ENCODE measurements around the gene OSBPL8. TPM values are rescaled to one million over a fixed set of nuclear protein-coding genes. Genes with fewer than 3 reads are reported as not detected.

OSBPL8 gene
- total RNA-seq, 8 experiments from 2014 or later: 22.9 to 63.6 (median 50.5) TPM

DNA sequence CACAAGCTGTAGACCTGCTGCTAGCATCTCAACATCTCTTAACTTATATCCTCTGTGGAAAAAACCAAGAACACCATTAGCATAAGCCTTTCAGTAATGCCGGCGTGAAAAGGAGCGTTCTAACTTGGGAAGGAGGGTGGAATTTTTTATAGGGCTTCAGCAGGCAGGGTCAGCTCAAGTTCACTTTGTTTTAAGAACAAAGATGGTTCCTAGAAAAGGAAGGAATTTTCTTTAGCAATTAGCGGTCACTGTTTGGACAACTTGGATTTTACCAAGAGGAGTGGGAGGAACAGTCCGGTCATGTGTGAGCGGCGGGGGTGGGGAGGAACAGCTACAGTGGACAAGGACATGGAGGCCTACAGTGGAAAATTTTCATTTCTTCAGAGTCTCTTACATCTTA is 247.3 kb downstream of the OSBPL8 start:
- 10 to 100% (median 69%) methylated on average over 1 to 6 of the region's 7 CpGs for WGBS, 10 experiments
- Histone ChIP-seq H3K4me3 (no peak overlapping the region), H3K4me1 (replicated peaks in 1 of 2) (peaks cover 2 to 6% of the 10 kb centered on the region in 2 donors), H3K27ac (peak overlapping the region in 1 of 2 donors; percentile 60)
- in situ Hi-C loops (cut with MboI; ENCODE audit: low pct_unique_long_range_greater_than_20kb in 2 of 9, low sequenced_read_pairs in 9 of 9, unreplicated experiment in 9 of 9): no loop called here
- ATAC-seq (replicated peaks in 6 of 8): peak in 4 of 8 experiments; percentile 32 to 40 (median 38)

GRCh38 chr12:76311796-76312195 is 247.8 kb downstream of the OSBPL8 start:
- 31 to 80% (median 65%) methylated on average over 1 to 3 of the region's 3 CpGs for WGBS, 10 experiments
- Histone ChIP-seq H3K27ac (no peak overlapping the region), H3K4me3 (no peak overlapping the region), H3K4me1 (replicated peaks in 1 of 2) (peaks cover 2 to 6% of the 10 kb centered on the region in 2 donors)
- peak in 3 of 8 experiments; percentile 22 to 80 (median 34) for ATAC-seq (replicated peaks in 6 of 8)
- in situ Hi-C loops (cut with MboI; ENCODE audit: low pct_unique_long_range_greater_than_20kb in 2 of 9, low sequenced_read_pairs in 9 of 9, unreplicated experiment in 9 of 9): no loop called here

DNA sequence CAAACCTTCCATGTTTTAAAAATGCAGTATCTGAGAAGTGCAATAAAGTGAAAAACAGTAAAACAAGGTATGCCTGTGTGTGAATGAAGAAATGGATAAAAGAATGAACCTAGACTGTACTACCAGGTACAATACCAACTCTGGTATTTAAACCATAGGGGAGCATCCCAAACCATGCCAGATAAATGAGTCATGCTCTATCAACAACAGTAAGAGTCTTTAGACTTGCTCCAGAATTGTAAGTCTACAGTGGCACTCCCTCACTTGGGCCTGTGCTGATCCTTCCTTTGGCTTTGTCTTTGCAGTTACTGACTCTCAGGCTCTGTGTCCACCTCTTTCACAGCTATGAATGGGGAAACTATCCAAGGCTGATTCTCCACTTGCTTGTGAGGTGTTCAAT is 249.5 kb downstream of the OSBPL8 start:
- Histone ChIP-seq H3K4me1 (replicated peaks in 1 of 2) (peaks cover 2 to 6% of the 10 kb centered on the region in 2 donors), H3K4me3 (no peak overlapping the region), H3K27ac (no peak overlapping the region)
- peak in 1 of 8 experiments; percentile 18 for ATAC-seq (replicated peaks in 6 of 8)
- in situ Hi-C loops (cut with MboI; ENCODE audit: low pct_unique_long_range_greater_than_20kb in 2 of 9, low sequenced_read_pairs in 9 of 9, unreplicated experiment in 9 of 9): no loop called here

GRCh38 chr12:76308866-76309265 is 250.7 kb downstream of the OSBPL8 start:
- in situ Hi-C loops (cut with MboI; ENCODE audit: low pct_unique_long_range_greater_than_20kb in 2 of 9, low sequenced_read_pairs in 9 of 9, unreplicated experiment in 9 of 9): no loop called here
- 0 to 50% (median 25%) methylated on average over 1 to 3 of the region's 3 CpGs; no CpG with 5 or more reads in 1 of the 10 experiments for WGBS, 10 experiments
- no peak overlapping the region for H3K27ac ChIP-seq
- H3K4me1 ChIP-seq (replicated peaks in 1 of 2): peaks cover 2 to 6% of the 10 kb centered on the region in 2 donors
- H3K4me3 ChIP-seq: no peak overlapping the region
- no peak for ATAC-seq (replicated peaks in 6 of 8)

GRCh38 chr12:76307083-76307482 is 252.5 kb downstream of the OSBPL8 start:
- peaks cover under 1 to 2% of the 10 kb centered on the region in 2 donors for H3K4me1 ChIP-seq (replicated peaks in 1 of 2)
- ATAC-seq (replicated peaks in 6 of 8): no peak
- in situ Hi-C loops (cut with MboI; ENCODE audit: low pct_unique_long_range_greater_than_20kb in 2 of 9, low sequenced_read_pairs in 9 of 9, unreplicated experiment in 9 of 9): no loop called here
- WGBS, 10 experiments: 60 to 100% (median 100%) methylated on average over 1 of the region's 1 CpG; no CpG with 5 or more reads in 1 of the 10 experiments
- H3K4me3 ChIP-seq: no peak overlapping the region
- no peak overlapping the region for H3K27ac ChIP-seq

GRCh38 chr12:76303989-76304460 is 255.5 kb downstream of the OSBPL8 start:
- ATAC-seq (replicated peaks in 6 of 8): no peak
- H3K27ac ChIP-seq: no peak overlapping the region
- in situ Hi-C loops (cut with MboI; ENCODE audit: low pct_unique_long_range_greater_than_20kb in 2 of 9, low sequenced_read_pairs in 9 of 9, unreplicated experiment in 9 of 9): no loop called here
- H3K4me3 ChIP-seq: no peak overlapping the region
- H3K4me1 ChIP-seq (replicated peaks in 1 of 2): no peaks in the 10 kb centered on the region
- 70 to 95% (median 86%) methylated on average over 2 to 6 of the region's 6 CpGs; no CpG with 5 or more reads in 3 of the 10 experiments for WGBS, 10 experiments

DNA sequence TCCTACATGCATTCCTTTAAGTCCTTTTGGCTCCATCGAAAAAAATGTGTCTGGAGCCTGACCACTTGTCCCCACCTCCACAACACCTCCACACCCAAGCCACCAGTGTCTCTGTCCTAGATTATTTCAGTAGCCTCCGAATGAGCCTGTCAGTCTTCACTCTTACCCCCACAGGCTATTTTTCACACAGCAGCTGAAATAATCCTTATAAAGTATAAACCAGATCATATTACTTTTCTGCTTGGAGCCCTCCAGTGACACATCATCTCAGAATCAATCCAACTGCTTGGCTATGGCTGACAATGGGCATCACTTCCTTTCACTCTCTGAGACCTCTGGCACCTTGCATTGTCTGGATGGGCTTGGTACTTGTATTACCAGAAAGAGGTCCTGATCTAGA is 256.2 kb downstream of the OSBPL8 start:
- no peaks in the 10 kb centered on the region for H3K4me1 ChIP-seq (replicated peaks in 1 of 2)
- ATAC-seq (replicated peaks in 6 of 8): no peak
- H3K4me3 ChIP-seq: no peak overlapping the region
- in situ Hi-C loops (cut with MboI; ENCODE audit: low pct_unique_long_range_greater_than_20kb in 2 of 9, low sequenced_read_pairs in 9 of 9, unreplicated experiment in 9 of 9): no loop called here
- WGBS, 10 experiments: 71 to 100% (median 87%) methylated on average over 1 to 2 of the region's 2 CpGs; no CpG with 5 or more reads in 4 of the 10 experiments
- H3K27ac ChIP-seq: no peak overlapping the region

Other genes starting within 250 kb of the OSBPL8 start
- gene BBS10, start 211.4 kb downstream of the OSBPL8 start, total RNA-seq: 10 to 100 TPM in 5 of 8 experiments, 1 to 10 TPM in 3; 8.6 to 23.5 (median 14.4) TPM
- gene ZDHHC17, start 204.3 kb upstream of the OSBPL8 start, total RNA-seq: 10 to 100 TPM; 25.8 to 77.5 (median 58.1) TPM

Data from motor neuron (in vitro differentiated cells).